Gastrocnemius medialis (tissue), 4 donors: ENCODE data around the gene MTLN. TPM values are rescaled to one million over a fixed set of nuclear protein-coding genes. Genes with fewer than 3 reads are reported as not detected.
"Not testable (repeated sequence)": the region's sequence is repeated elsewhere in the genome, so short reads cannot be mapped to it uniquely, and the experiment has no call there.

Experiments
- ATAC-seq, 2 donors: fragments of 150-250 bp; one replicate each; pipeline ENCODE4 v1.9.1; 2016
- DNase-seq, 2 donors: peaks; one replicate each; pipeline ENCODE4 v3.0.0-alpha.2; 2019
- H3K27ac ChIP-seq, 4 donors: fragments of 200-600 bp; sonication (generic); 1 replicate in 1 of 4; 2 replicates in 3 of 4; pipeline ENCODE4 v1.5.1; 2016 to 2018; ENCODE audit warnings: mild to moderate bottlenecking in 2 of 4, moderate library complexity in 1 of 4
- H3K27me3 ChIP-seq, 3 donors: fragments of 200-600 bp; sonication (generic) in 2 of 3; 1 replicate in 1 of 3; 2 replicates in 2 of 3; pipeline versions ENCODE4 v1.5.1 to v1.6.0; 2016 to 2019; ENCODE audit warnings: mild to moderate bottlenecking in 1 of 3, moderate library complexity in 1 of 3
- H3K36me3 ChIP-seq, 2 donors: fragments of 200-600 bp; sonication (generic) in 1 of 2; one replicate each; pipeline ENCODE4 v1.5.1; 2017 to 2018
- H3K4me1 ChIP-seq, 2 donors: fragments of 200-600 bp; sonication (generic) in 1 of 2; one replicate each; pipeline ENCODE4 v1.5.1; 2016 to 2017; ENCODE audit warnings: mild to moderate bottlenecking in 2 of 2
- H3K4me3 ChIP-seq, 4 donors: fragments of 200-600 bp; sonication (generic) in 3 of 4; 1 replicate in 1 of 4; 2 replicates in 3 of 4; pipeline ENCODE4 v1.5.1; 2016 to 2019; ENCODE audit warnings: mild to moderate bottlenecking in 2 of 4
- H3K9me3 ChIP-seq, 3 donors: fragments of 200-600 bp; sonication (generic) in 2 of 3; 1 replicate in 1 of 3; 2 replicates in 2 of 3; pipeline ENCODE4 v1.5.1; 2016 to 2019
- POLR2A ChIP-seq, 2 donors: fragments of 450-650 bp; IDR thresholded peaks; one replicate each; pipeline ENCODE4 v1.6.1; 2017; ENCODE audit warnings: antibody characterized with exemption in 2 of 2, mild to moderate bottlenecking in 2 of 2, moderate library complexity in 2 of 2
- in situ Hi-C, 4 donors: fragments of 200-750 bp; cut with MboI; loops; one replicate each; pipeline versions ENCODE4 v1.15.0 to v1.8.0; 2017; ENCODE audit warnings: low sequenced_read_pairs in 4 of 4
- intact Hi-C: fragments of 100-400 bp; cut with DNase I; formaldehyde crosslinking; loops from one replicate; pipeline ENCODE4 v1.15.1; 2023; ENCODE audit warnings: low total_unique reads
- total RNA-seq, 4 donors: library from RNA; depleted of rRNA; stranded (reverse); fragments of >200 nt; gene quantifications; one replicate each; pipeline versions ENCODE4 v1.1.0 to v1.2.3, GENCODE V29; 2016
- TF ChIP-seq, protein P1 (sequence below), 5 experiments: fragments of 450-650 bp in 3 of 5; fragments of 200-600 bp in 2 of 5; sonication (generic) in 2 of 5; IDR thresholded peaks in 4 of 5; conservative IDR thresholded peaks in 1 of 5; 1 replicate in 4 of 5; 2 replicates in 1 of 5; pipeline ENCODE4 v1.5.1; 2016 to 2019; ENCODE audit warnings: antibody characterized with exemption in 5 of 5, mild to moderate bottlenecking in 3 of 5, moderate library complexity in 3 of 5

The MTLN gene, protein sequence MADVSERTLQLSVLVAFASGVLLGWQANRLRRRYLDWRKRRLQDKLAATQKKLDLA
- total RNA-seq = 100 to 1,000 TPM; 141 to 685 (median 391) TPM

DNA sequence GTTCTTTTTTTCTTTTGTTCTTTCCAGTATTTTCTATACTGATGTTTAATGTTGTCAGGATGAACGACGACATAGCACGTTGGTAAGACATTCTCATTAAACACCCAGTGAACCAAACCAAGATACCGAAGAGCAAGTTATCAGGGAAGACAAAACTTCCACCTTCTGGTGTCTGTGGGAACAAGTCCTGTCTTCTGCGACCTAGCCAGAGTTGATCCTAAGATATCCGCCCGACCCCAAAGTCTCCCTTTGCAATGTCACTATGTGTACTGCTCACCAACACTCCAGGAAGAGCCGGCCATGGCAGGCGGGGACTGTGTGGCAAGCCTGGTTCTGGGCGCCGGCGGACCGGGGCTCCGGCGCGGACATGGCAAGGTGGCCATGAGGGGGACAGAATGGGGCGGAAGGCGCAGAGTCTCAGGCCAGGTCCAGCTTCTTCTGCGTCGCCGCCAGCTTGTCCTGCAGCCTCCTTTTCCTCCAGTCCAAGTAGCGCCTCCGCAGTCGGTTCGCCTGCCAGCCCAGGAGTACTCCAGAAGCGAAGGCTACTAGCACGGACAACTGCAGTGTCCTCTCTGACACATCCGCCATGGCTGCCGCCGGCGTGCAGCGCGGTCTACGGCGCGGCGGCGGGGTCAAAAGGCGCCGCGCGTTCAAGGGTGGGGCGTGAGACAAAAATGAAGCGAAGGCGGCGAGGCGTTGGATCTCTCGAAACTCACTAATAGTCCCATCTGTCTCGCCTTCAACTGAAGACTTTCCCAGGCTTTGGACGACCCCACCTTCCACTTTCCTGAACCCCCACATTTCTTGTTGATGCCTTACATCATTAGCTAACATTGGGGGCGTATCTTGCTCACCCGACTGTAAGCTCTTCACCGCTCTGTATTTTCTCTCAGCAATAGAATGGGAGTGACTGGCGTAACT, at the start of gene MTLN:
TSS of gene MTLN (minus strand) at position 610 of the 921 bp plus-strand sequence. CDS start at position 588, 22 bp downstream.
- H3K4me3 ChIP-seq = peak within 1 kb of the TSS; percentile 64 to 82 (median 80)
- peaks cover 0 to 20% of the 10 kb centered on the region in 2 donors for H3K36me3 ChIP-seq
- peaks cover 43 to 60% of the 10 kb centered on the region in 2 donors for H3K4me1 ChIP-seq
- intact Hi-C loops = no loop called here
- ATAC-seq = peak; percentile 63 to 64
- in situ Hi-C loops = no loop called here
- TF ChIP-seq POLR2A (IDR thresholded peaks at IDR 0.05) = peak; percentile 87 to 93
- TF ChIP-seq, protein P1, sequence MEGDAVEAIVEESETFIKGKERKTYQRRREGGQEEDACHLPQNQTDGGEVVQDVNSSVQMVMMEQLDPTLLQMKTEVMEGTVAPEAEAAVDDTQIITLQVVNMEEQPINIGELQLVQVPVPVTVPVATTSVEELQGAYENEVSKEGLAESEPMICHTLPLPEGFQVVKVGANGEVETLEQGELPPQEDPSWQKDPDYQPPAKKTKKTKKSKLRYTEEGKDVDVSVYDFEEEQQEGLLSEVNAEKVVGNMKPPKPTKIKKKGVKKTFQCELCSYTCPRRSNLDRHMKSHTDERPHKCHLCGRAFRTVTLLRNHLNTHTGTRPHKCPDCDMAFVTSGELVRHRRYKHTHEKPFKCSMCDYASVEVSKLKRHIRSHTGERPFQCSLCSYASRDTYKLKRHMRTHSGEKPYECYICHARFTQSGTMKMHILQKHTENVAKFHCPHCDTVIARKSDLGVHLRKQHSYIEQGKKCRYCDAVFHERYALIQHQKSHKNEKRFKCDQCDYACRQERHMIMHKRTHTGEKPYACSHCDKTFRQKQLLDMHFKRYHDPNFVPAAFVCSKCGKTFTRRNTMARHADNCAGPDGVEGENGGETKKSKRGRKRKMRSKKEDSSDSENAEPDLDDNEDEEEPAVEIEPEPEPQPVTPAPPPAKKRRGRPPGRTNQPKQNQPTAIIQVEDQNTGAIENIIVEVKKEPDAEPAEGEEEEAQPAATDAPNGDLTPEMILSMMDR (IDR thresholded peaks at IDR 0.05 in 4 of 5, conservative IDR thresholded peaks at IDR 0.05 in 1 of 5) = peak in 1 of 5 experiments; percentile 32
- no peaks in the 10 kb centered on the region for H3K27me3 ChIP-seq
- peak within 1 kb of the TSS; percentile 84 to 94 (median 89) for H3K27ac ChIP-seq
- peak; percentile 37 to 70 for DNase-seq
- no peaks in the 10 kb centered on the region for H3K9me3 ChIP-seq

DNA sequence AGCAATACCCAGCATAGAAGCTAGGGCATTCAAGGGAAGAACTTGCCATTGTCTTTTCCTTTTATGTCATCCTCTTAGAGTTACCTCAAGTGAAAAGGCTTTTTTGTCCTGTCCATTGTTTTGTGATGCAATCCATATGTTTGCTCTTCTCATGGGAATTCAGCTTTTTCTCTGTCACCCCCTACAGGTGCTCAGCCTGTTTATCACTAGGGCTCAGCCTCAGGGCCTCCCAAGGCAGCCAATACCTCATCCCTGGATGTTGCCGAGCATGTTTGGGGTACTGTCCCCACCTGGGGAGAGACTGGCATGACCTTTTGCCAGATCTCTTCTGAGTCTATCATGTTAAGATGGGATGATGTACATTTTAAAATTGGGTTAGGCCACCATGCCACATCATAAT, 49.6 kb upstream of the MTLN start:
- ATAC-seq, H3K4me1 ChIP-seq, H3K9me3 ChIP-seq, DNase-seq, in situ Hi-C loops, H3K27me3 ChIP-seq, H3K36me3 ChIP-seq, H3K27ac ChIP-seq, intact Hi-C loops, H3K4me3 ChIP-seq: not testable (repeated sequence)

DNA sequence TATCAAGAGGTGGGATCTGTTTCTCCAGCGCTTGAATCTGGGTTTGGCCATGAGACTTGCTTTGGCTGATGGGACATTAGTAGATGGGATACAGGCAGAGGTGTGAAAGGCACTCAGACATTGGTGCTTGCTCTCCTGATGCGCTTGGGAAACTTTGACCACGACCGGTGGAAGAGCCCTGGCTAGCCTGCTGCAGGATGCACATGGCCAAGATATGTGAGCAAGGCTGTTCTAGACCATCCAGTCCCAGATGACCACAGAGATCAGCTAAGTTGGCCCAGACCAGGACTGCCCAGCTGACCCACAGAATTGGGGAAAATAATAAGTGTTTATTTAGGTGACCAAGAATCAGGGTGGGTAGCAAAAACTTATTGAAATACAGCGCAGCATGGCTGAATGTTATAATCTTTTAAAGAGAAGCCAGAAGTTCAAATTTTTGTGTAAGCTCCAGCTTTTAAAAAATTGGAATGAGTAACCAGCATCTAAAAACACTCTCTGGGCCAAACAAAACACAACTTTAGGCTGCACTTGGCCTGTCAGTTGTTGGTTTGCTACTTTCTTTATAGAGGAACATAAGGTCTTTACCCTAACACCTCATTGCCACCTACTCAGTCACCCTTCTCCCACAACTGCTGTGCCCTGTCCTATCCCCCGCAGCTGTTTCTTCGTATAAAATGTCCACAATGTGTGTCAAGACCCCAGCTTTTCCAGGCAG, 35.9 kb upstream of the MTLN start:
- H3K27me3 ChIP-seq, DNase-seq, H3K4me1 ChIP-seq, H3K4me3 ChIP-seq, intact Hi-C loops, H3K36me3 ChIP-seq, H3K9me3 ChIP-seq, ATAC-seq, in situ Hi-C loops, H3K27ac ChIP-seq: not testable (repeated sequence)

DNA sequence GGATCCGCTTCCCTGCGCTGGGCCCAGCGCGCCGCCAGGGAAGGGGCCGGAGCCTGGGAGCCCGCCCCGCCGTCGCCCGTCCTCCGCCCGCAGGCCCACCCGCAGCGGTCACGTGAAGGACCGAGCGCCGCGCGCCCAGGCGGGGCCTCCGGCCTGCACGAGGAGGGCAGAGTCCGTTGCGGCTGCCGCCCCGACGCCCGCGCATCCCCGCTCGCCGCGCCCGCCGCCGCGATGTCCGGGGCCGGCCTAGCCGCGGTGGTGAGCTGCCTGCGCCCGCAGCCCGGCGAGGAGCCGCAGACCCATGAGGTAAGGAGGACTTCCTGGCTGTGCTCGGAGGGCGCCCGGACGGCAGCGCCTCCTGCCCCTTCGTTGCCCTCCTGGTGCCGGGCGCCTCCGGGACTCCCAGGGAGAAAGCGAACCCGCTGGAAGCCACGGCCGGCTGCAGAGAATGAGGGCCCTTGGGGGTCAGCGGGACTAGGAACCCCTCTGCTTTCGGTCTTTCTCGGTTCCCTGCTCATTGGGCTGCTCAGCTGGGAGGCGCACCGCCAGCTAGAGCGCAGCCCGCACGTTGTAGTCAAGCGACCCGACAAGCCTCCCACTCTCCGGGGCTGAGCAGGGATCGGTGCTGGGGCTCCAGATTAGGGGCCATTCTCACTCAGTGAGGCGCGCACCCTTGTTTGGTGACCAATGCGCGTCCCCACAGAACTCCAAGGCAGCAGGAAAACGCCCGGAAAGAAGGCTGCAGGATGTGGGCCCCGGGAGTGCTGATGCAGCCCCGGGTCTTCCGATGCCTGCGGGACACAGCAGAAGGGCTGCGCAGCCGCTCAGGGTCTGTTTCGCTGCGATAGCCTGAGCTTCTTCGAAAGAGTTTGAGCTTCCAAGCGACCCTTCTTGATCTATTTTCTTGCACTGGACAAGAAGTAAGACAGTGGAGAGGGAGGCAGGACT, 33.4 kb upstream of the MTLN start:
- H3K4me1 ChIP-seq, H3K36me3 ChIP-seq, H3K9me3 ChIP-seq, in situ Hi-C loops, DNase-seq, H3K27me3 ChIP-seq, ATAC-seq, H3K27ac ChIP-seq, H3K4me3 ChIP-seq, intact Hi-C loops: not testable (repeated sequence)

DNA sequence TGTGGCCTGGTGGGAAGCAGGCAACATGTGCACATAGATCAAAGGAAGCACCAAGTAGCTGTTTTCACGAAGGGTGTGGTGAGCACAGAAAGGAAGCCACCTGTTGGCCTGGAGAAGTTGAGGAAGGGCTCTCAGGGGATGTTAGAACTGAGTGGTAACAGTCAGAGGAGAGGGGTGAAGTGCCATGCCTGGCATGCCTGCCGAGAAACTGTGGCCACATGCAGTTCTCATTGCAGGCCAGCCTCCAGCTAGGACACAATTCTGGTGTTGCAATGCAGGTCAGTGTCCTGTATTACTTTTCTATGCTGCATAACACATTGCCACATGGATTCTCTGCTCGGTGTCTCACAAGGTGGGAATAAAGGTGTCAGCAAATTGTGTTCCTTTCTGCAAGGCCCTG, 30.9 kb upstream of the MTLN start:
- in situ Hi-C loops = not testable (repeated sequence)

DNA sequence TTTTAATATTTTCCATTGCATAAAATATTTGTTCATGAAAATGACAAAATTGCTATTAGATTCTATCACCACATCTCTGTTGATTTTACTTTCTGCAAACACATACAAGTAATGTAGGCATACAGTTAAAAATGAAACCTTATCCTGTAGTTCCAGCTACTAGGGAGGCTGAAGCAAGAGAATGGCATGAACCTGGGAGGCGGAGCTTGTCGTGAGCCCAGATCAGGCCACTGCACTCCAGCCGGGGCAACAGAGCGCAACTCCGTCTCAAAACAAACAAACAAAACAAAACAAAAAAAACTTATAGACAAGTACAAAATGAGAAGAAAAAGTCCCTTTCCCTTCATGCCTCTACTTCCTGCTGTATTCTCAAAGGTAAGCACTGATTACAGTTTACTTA, 22.2 kb upstream of the MTLN start:
- in situ Hi-C loops, intact Hi-C loops, H3K36me3 ChIP-seq, H3K4me3 ChIP-seq, H3K4me1 ChIP-seq, H3K9me3 ChIP-seq, H3K27ac ChIP-seq, H3K27me3 ChIP-seq, DNase-seq: not testable (repeated sequence)
- peak in 1 of 2 donors; percentile 51 for ATAC-seq

More for the DNA sequence above, 30.9 kb upstream of the MTLN start:
- DNase-seq, H3K36me3 ChIP-seq, H3K4me1 ChIP-seq, H3K27ac ChIP-seq, intact Hi-C loops, H3K9me3 ChIP-seq, H3K27me3 ChIP-seq, H3K4me3 ChIP-seq: not testable (repeated sequence)
- peak; percentile 88 to 98 for ATAC-seq

DNA sequence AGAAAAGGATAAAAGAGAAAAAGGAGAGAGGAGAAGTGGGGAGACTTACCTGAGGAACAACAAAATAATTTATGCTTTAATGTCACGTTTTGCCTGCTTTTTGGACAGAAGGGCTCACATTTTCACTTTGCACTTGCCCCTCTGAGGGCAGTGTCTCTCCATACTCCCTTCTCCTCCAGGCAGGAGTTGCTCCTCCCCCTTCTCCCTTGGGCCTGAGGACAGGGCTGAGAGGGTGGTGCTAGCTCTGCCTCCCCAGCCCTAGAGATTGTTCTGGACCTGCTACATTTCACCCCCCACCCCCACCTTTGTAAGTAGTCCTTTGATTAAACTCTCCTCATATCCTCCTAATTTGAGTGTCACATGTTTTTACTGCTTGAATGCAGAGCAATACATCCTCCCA, 17.5 kb upstream of the MTLN start:
- H3K4me3 ChIP-seq, H3K9me3 ChIP-seq, intact Hi-C loops, ATAC-seq, H3K4me1 ChIP-seq, in situ Hi-C loops, H3K27ac ChIP-seq, DNase-seq, H3K36me3 ChIP-seq, H3K27me3 ChIP-seq: not testable (repeated sequence)

DNA sequence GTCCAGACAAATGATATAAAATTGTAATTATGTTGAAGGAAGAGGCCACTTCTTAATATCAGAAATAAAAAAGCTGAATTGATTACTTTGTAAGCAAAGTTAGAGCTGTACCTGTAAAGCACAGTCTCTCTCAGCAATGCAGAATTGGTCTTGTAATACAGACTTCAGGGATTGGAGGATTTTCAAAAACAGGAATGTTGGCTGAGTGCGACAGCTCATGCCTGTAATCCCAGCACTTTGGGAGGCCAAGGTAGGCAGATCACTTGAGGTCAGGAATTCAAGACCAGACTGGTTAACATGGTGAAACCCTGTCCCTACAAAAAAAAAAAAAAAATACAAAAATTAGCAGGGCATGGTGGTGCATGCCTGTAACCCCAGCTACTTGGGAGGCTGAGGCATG, 10.3 kb upstream of the MTLN start:
- ATAC-seq, H3K27ac ChIP-seq, H3K36me3 ChIP-seq, H3K27me3 ChIP-seq, H3K4me3 ChIP-seq, in situ Hi-C loops, H3K9me3 ChIP-seq, DNase-seq, H3K4me1 ChIP-seq, intact Hi-C loops: not testable (repeated sequence)
